GM12892 (cell line): Measurements from ENCODE around the gene PDGFC.

Source experiments
- POLR2A ChIP-seq: IDR thresholded peaks from 2 replicates; pipeline ENCODE4 v1.6.1; 2011; ENCODE audit warnings: low read depth, low read length, control low read depth
- POLR2AphosphoS5 ChIP-seq: IDR thresholded peaks from 2 replicates; pipeline ENCODE4 v1.6.1; 2011; ENCODE audit warnings: low read depth, low read length, control low read depth
- TAF1 ChIP-seq: IDR thresholded peaks from 2 replicates; pipeline ENCODE4 v1.6.1; 2011; ENCODE audit warnings: low read depth, mild to moderate bottlenecking, control low read depth, low read length, borderline replicate concordance

DNA sequence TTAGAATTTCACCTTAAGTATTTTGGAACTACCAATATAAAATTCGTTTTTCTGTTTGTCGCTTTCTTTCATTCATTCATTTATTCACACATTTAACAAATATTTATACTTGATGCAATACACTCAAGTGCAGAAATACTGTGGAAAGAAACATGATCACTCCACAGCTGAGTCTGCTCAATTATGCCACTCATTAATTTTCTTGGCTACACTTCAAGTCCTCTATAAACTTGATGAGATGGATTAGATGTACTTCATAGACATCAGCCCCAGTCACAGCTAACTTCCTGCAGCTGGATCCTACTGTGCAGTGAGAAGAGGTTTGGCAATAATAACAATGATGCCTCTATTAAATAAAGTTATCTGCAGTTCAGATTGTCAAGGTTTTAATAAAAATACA is 208.1 kb downstream of the PDGFC start:
- no peak for TF ChIP-seq TAF1
- no peak for TF ChIP-seq POLR2AphosphoS5
- no peak for TF ChIP-seq POLR2A
